A549 (cell line): ENCODE results near the gene EFCAB11.

Source experiments
- ESRRA ChIP-seq: fragments of 150-350 bp; IDR thresholded peaks from 2 replicates; pipeline ENCODE4 v1.6.1; 2014; ENCODE audit warnings: mild to moderate bottlenecking, low read length, borderline replicate concordance
- HOXA7 ChIP-seq: fragments of 250-450 bp; sonication (Bioruptor Pico); IDR thresholded peaks from 2 replicates; pipeline ENCODE4 v1.5.0; 2020; ENCODE audit warnings: mild to moderate bottlenecking, moderate library complexity
- POLR2A ChIP-seq: IDR thresholded peaks from 2 replicates; pipeline ENCODE4 v1.6.1; 2012; ENCODE audit warnings: mild to moderate bottlenecking, low read length
- TF ChIP-seq, protein P1 (sequence below): fragments of >200 bp; sonication (Bioruptor Twin); formaldehyde crosslinking; IDR thresholded peaks from 3 replicates; pipeline ENCODE4 v1.5.1; 2016
- TF ChIP-seq, protein P2 (sequence below): fragments of 150-350 bp; IDR thresholded peaks from 2 replicates; pipeline ENCODE4 v1.6.1; 2014; ENCODE audit warnings: low read depth, mild to moderate bottlenecking, low read length
- TF ChIP-seq, protein P3 (sequence below): fragments of 450-650 bp; IDR thresholded peaks from 2 replicates; pipeline ENCODE4 v1.6.1; 2014; ENCODE audit warnings: antibody characterized with exemption

DNA sequence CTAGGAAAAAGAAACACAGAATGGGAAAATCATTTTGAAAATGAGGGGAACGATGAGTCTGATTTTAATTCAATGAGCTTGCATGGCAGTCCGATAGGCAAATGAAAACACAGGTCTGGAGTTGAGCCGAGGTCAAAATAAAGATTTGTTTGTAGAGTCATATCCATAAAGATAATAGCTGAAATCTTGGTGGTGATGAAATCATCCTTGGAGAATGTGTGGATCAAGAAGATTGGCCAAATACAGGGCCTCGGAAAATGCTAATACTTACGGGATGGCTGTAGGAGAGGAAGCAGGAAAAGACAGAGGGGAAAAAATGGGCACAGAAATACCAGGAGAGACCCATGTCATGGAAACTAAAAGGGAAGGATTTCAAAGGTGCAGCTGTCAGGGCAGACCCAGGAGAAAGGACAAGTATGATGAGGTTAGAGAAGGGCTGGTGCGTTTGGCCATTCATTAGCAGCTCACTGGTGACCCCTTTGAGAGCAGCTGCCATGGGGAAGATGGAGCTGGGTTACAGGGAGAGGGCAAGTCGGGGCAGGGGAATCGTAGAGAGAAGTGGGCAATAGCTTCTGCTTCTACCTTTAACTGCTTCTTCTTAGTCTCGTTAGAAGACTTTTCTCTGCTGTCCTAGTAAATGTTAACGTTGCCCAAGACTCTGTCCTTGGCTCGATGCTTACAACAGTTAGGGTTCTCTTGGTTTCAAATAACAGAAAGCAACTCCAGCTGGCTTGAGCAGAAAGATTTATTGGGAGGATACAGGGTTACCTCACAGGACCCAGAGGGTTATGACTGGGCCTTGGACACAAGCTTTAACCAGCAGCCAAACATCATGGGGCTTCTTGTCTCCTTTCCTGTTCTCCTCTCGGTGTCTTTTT is 161.8 kb downstream of the EFCAB11 start:
- TF ChIP-seq, protein P1, sequence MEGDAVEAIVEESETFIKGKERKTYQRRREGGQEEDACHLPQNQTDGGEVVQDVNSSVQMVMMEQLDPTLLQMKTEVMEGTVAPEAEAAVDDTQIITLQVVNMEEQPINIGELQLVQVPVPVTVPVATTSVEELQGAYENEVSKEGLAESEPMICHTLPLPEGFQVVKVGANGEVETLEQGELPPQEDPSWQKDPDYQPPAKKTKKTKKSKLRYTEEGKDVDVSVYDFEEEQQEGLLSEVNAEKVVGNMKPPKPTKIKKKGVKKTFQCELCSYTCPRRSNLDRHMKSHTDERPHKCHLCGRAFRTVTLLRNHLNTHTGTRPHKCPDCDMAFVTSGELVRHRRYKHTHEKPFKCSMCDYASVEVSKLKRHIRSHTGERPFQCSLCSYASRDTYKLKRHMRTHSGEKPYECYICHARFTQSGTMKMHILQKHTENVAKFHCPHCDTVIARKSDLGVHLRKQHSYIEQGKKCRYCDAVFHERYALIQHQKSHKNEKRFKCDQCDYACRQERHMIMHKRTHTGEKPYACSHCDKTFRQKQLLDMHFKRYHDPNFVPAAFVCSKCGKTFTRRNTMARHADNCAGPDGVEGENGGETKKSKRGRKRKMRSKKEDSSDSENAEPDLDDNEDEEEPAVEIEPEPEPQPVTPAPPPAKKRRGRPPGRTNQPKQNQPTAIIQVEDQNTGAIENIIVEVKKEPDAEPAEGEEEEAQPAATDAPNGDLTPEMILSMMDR = no peak
- TF ChIP-seq, protein P2, sequence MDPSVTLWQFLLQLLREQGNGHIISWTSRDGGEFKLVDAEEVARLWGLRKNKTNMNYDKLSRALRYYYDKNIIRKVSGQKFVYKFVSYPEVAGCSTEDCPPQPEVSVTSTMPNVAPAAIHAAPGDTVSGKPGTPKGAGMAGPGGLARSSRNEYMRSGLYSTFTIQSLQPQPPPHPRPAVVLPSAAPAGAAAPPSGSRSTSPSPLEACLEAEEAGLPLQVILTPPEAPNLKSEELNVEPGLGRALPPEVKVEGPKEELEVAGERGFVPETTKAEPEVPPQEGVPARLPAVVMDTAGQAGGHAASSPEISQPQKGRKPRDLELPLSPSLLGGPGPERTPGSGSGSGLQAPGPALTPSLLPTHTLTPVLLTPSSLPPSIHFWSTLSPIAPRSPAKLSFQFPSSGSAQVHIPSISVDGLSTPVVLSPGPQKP = no peak
- no peak for TF ChIP-seq POLR2A
- TF ChIP-seq ESRRA = no peak
- TF ChIP-seq, protein P3, sequence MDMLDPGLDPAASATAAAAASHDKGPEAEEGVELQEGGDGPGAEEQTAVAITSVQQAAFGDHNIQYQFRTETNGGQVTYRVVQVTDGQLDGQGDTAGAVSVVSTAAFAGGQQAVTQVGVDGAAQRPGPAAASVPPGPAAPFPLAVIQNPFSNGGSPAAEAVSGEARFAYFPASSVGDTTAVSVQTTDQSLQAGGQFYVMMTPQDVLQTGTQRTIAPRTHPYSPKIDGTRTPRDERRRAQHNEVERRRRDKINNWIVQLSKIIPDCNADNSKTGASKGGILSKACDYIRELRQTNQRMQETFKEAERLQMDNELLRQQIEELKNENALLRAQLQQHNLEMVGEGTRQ = no peak
- no peak for TF ChIP-seq HOXA7 (CRISPR knock-in tag)
